CD14-positive monocyte (primary cell): ENCODE results near the gene AP1S1. TPM values are rescaled to one million over a fixed set of nuclear protein-coding genes. Genes with fewer than 3 reads are reported as not detected.
A peak's percentile ranks its signal among the peaks of the same experiment; 100 is the strongest.

Experiments used
- DNase-seq, 3 donors: peaks; one replicate each; pipeline ENCODE4 v3.0.0-alpha.2; 2011 to 2022
- H2AFZ ChIP-seq: 2 replicates; pipeline ENCODE4 v1.6.0; 2012; ENCODE audit warnings: mild to moderate bottlenecking, low read depth, low read length, inconsistent platforms; ENCODE audit not compliant: insufficient read depth, poor library complexity, severe bottlenecking
- H3K27ac ChIP-seq, 2 donors: 1 replicate in 1 of 2; 2 replicates in 1 of 2; pipeline ENCODE4 v1.5.1; 2012 to 2013; ENCODE audit warnings: low read length in 2 of 2, control low read depth in 1 of 2, inconsistent platforms in 1 of 2, low read depth in 1 of 2, mild to moderate bottlenecking in 1 of 2
- H3K27me3 ChIP-seq, 2 donors: one replicate each; pipeline versions ENCODE4 v1.6.0 to v1.6.1; 2011 to 2013; ENCODE audit warnings: low read length in 2 of 2; ENCODE audit not compliant: control insufficient read depth in 2 of 2, insufficient read depth in 2 of 2
- H3K36me3 ChIP-seq, 2 donors: replicated peaks in 1 of 2; 1 replicate in 1 of 2; 2 replicates in 1 of 2; pipeline versions ENCODE4 v1.5.1 to v1.6.1; 2012 to 2013; ENCODE audit warnings: low read length in 2 of 2, control low read depth in 1 of 2, inconsistent platforms in 1 of 2, mild to moderate bottlenecking in 1 of 2; ENCODE audit not compliant: insufficient read depth in 2 of 2, control insufficient read depth in 1 of 2
- H3K4me1 ChIP-seq, 2 donors: 1 replicate in 1 of 2; 2 replicates in 1 of 2; pipeline versions ENCODE4 v1.5.1 to v1.6.1; 2012 to 2013; ENCODE audit warnings: low read length in 2 of 2, control low read depth in 1 of 2, inconsistent platforms in 1 of 2, mild to moderate bottlenecking in 1 of 2, moderate library complexity in 1 of 2; ENCODE audit not compliant: insufficient read depth in 2 of 2, control insufficient read depth in 1 of 2
- H3K4me2 ChIP-seq: replicated peaks from 2 replicates; pipeline ENCODE3; 2012; ENCODE audit warnings: low read length, moderate library complexity, mild to moderate bottlenecking; ENCODE audit not compliant: poor library complexity, severe bottlenecking; ENCODE audit errors: extremely low read depth
- H3K4me3 ChIP-seq, 3 experiments: fragments of 200-600 bp in 1 of 3; sonication (generic) in 1 of 3; replicated peaks in 1 of 3; 1 replicate in 2 of 3; 2 replicates in 1 of 3; pipeline ENCODE4 v1.5.1; 2011 to 2013; ENCODE audit warnings: low read length in 3 of 3, mild to moderate bottlenecking in 3 of 3, control low read depth in 2 of 3, low read depth in 2 of 3, inconsistent platforms in 1 of 3, moderate library complexity in 1 of 3
- H3K79me2 ChIP-seq: 2 replicates; pipeline ENCODE4 v1.6.0; 2012; ENCODE audit warnings: mild to moderate bottlenecking, control low read depth, inconsistent platforms, low read length, moderate library complexity; ENCODE audit not compliant: insufficient read depth
- H3K9ac ChIP-seq: 2 replicates; pipeline ENCODE4 v1.6.0; 2017; ENCODE audit warnings: low read length, mild to moderate bottlenecking; ENCODE audit not compliant: insufficient read depth, poor library complexity, severe bottlenecking
- H3K9me3 ChIP-seq, 2 donors: replicated peaks in 1 of 2; 1 replicate in 1 of 2; 2 replicates in 1 of 2; pipeline versions ENCODE4 v1.5.1 to v1.6.1; 2012 to 2013; ENCODE audit warnings: low read length in 2 of 2, control low read depth in 1 of 2; ENCODE audit not compliant: control insufficient read depth in 1 of 2, insufficient read depth in 1 of 2
- H4K20me1 ChIP-seq: 2 replicates; pipeline ENCODE4 v1.6.0; 2012; ENCODE audit warnings: mild to moderate bottlenecking, low read length, control low read depth, moderate library complexity; ENCODE audit not compliant: insufficient read depth
- H3K27ac Mint-ChIP-seq, 7 donors: one replicate each; pipeline ENCODE4 v1.8.0; 2020; ENCODE audit warnings: mild to moderate bottlenecking in 7 of 7, mixed read lengths in 7 of 7, moderate library complexity in 6 of 7, inconsistent platforms in 2 of 7
- H3K27me3 Mint-ChIP-seq, 3 donors: one replicate each; pipeline ENCODE4 v1.8.0; 2021 to 2022; ENCODE audit warnings: low read depth in 3 of 3, mild to moderate bottlenecking in 3 of 3, mixed read lengths in 3 of 3, moderate library complexity in 3 of 3, inconsistent platforms in 1 of 3
- H3K36me3 Mint-ChIP-seq, 2 donors: one replicate each; pipeline ENCODE4 v1.8.0; 2020; ENCODE audit warnings: mixed read lengths in 2 of 2, inconsistent platforms in 1 of 2, mild to moderate bottlenecking in 1 of 2
- H3K4me1 Mint-ChIP-seq: one replicate; pipeline ENCODE4 v1.8.0; 2020; ENCODE audit warnings: mild to moderate bottlenecking, mixed read lengths
- H3K4me3 Mint-ChIP-seq, 2 donors: one replicate each; pipeline ENCODE4 v1.8.0; 2020; ENCODE audit warnings: mild to moderate bottlenecking in 2 of 2, mixed read lengths in 2 of 2, moderate library complexity in 1 of 2
- H3K9me3 Mint-ChIP-seq, 7 donors: one replicate each; pipeline ENCODE4 v1.8.0; 2020 to 2022; ENCODE audit warnings: mixed read lengths in 7 of 7, mild to moderate bottlenecking in 6 of 7, moderate library complexity in 6 of 7, inconsistent platforms in 2 of 7
- CTCF ChIP-seq: fragments of 200-600 bp; IDR thresholded peaks from one replicate; pipeline ENCODE4 v1.8.0; 2022; ENCODE audit warnings: antibody characterized with exemption, mild to moderate bottlenecking
- WGBS: methylation state at CpG from one replicate; pipeline ENCODE4 v1.1.5; 2013; ENCODE audit warnings: missing lambda C conversion rate; ENCODE audit not compliant: insufficient coverage; 5-methylcytosine and 5-hydroxymethylcytosine counted together
- intact Hi-C, 2 donors: fragments of 100-400 bp; cut with micrococcal nuclease; formaldehyde crosslinking; loops; one replicate each; pipeline versions ENCODE4 v1.15.0 to v1.15.1; 2023
- polyA plus RNA-seq, 3 donors: library from polyadenylated mRNA; depleted of rRNA in 1 of 3; unstranded in 2 of 3; stranded (reverse) in 1 of 3; fragments of 300-500 nt in 2 of 3; fragments of >200 nt in 1 of 3; fragmentation: Illumina TruSeq in 2 of 3; gene quantifications; 1 replicate in 2 of 3; 2 replicates in 1 of 3; pipeline ENCODE4 v1.2.3, GENCODE V29; 2012 to 2021

AP1S1 gene
- polyA plus RNA-seq, 3 donors, result 10.1 to 21.3 (median 10.9) TPM

GRCh38 chr7:101189109-101189508 lies 34.8 kb downstream of the AP1S1 start:
- Histone ChIP-seq H4K20me1 (no peaks in the 10 kb centered on the region), H3K4me2 (no peak overlapping the region), H3K9ac (no peak overlapping the region), H2AFZ (no peak overlapping the region), H3K27me3 (peaks cover 0 to 4% of the 10 kb centered on the region in 2 donors), H3K27ac (no peak overlapping the region), H3K4me1 (peaks cover 12 to 14% of the 10 kb centered on the region in 2 donors), H3K4me3 (no peak overlapping the region), H3K36me3 (no peaks in the 10 kb centered on the region), H3K79me2 (no peaks in the 10 kb centered on the region), H3K9me3 (no peaks in the 10 kb centered on the region)
- Mint-ChIP-seq H3K4me1 (peaks cover 12% of the 10 kb centered on the region), H3K36me3 (no peaks in the 10 kb centered on the region), H3K27me3 (peaks cover 11 to 29% (median 13%) of the 10 kb centered on the region in 3 donors), H3K27ac (no peak overlapping the region), H3K4me3 (peak overlapping the region in 1 of 2 donors; percentile 29), H3K9me3 (peaks cover 0 to 3% (median 0%) of the 10 kb centered on the region in 7 donors)
- intact Hi-C loops, result no loop called here
- no peak for TF ChIP-seq CTCF
- no peak for DNase-seq
- WGBS, result no CpG with 5 or more reads among the region's 8 CpGs

- Histone ChIP-seq H3K27me3 (peaks cover 0 to 20% of the 10 kb centered on the region in 2 donors), H3K4me2 (no peak overlapping the region)
- intact Hi-C loops, result no loop called here
These were observed 41.6 kb downstream of the AP1S1 start for GRCh38 chr7:101195884-101196283.

More at GRCh38 chr7:101195884-101196283, 41.6 kb downstream of the AP1S1 start:
- Mint-ChIP-seq H3K27ac (no peak overlapping the region), H3K9me3 (peaks cover 0 to 8% (median under 1%) of the 10 kb centered on the region in 7 donors), H3K36me3 (no peaks in the 10 kb centered on the region), H3K27me3 (peaks cover 31 to 38% (median 35%) of the 10 kb centered on the region in 3 donors), H3K4me3 (no peak overlapping the region), H3K4me1 (peaks cover 3% of the 10 kb centered on the region)
- TF ChIP-seq CTCF, result no peak
- Histone ChIP-seq H3K36me3 (no peaks in the 10 kb centered on the region), H4K20me1 (no peaks in the 10 kb centered on the region), H3K4me3 (no peak overlapping the region), H3K4me1 (peaks cover under 1 to 3% of the 10 kb centered on the region in 2 donors), H3K9me3 (no peaks in the 10 kb centered on the region), H3K79me2 (no peaks in the 10 kb centered on the region), H3K27ac (no peak overlapping the region), H3K9ac (no peak overlapping the region), H2AFZ (no peak overlapping the region)
- WGBS, result 88% methylated on average over 15 of the region's 17 CpGs
- no peak for DNase-seq
